NCI-H526 treated with DMSO at 0.1 percent for 48 hours (cell line): ENCODE results near the gene RBM20.
"Not testable (repeated sequence)": the region's sequence is repeated elsewhere in the genome, so short reads cannot be mapped to it uniquely, and the experiment has no call there.

Experiments used
- DNase-seq: peaks from one replicate; lab custom pipeline; 2025; lab: John Stamatoyannopoulos, UW

The RBM20 gene

GRCh38 chr10:110765513-110766319 is 121.6 kb downstream of the RBM20 start:
- peak; percentile 29 for DNase-seq

DNA sequence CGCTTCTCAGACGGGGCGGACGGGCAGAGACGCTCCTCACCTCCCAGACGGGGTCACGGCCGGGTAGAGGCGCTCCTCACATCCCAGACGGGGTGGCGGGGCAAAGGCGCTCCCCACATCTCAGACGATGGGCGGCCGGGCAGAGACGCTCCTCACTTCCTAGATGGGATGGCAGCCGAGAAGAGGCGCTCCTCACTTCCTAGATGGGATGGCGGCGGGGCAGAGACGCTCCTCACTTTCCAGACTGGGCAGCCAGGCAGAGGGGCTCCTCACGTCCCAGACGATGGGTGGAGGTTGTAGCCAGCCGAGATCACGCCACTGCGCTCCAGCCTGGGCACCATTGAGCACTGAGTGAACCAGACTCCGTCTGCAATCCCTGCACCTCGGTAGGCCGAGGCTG is 123.5 kb downstream of the RBM20 start:
- DNase-seq, result not testable (repeated sequence)

- DNase-seq, result no peak
Observed at GRCh38 chr10:110770243-110770642, 126.1 kb downstream of the RBM20 start.

DNA sequence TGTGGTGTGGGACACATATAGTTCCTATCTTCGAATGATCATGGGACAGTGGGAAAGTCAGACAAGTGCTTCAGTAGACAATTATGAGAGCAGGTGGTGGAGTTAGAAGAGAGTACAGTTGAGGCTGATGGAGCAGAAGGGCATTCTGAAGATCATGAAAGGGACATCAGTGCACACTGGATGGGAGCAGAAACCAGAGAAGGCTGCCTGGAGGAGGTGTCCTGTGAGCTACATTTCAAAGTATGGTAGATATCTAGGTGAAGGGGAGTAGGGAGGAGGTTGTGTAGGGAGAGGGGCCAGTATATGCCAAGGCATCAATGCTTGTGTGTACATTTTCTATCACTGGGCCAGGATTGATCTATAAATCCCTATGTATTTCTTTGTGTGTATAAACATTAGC is 127.3 kb downstream of the RBM20 start:
- no peak for DNase-seq

GRCh38 chr10:110771991-110772390 is 127.9 kb downstream of the RBM20 start:
- DNase-seq, result no peak

- DNase-seq, result peak; percentile 34
Observed at GRCh38 chr10:110772454-110773025, 128.4 kb downstream of the RBM20 start.

DNA sequence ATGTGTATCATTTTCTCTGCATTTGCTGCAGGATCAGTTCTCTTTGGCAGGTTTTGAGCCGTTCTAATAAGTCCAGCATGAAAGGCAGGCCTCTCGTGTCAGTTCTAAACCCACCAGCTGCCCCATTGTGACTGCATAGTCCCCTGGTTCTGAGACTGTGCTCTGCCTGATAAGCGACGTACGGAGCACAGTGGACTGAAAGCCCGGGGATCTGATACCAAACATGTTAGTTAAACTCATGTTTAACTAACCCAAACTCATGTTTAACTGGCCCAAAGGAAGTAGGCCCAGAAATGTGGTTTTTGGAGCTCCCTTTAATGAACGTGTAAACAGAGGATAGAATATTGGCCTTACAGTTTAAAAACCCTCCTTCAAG is 129.5 kb downstream of the RBM20 start:
- DNase-seq, result no peak

DNA sequence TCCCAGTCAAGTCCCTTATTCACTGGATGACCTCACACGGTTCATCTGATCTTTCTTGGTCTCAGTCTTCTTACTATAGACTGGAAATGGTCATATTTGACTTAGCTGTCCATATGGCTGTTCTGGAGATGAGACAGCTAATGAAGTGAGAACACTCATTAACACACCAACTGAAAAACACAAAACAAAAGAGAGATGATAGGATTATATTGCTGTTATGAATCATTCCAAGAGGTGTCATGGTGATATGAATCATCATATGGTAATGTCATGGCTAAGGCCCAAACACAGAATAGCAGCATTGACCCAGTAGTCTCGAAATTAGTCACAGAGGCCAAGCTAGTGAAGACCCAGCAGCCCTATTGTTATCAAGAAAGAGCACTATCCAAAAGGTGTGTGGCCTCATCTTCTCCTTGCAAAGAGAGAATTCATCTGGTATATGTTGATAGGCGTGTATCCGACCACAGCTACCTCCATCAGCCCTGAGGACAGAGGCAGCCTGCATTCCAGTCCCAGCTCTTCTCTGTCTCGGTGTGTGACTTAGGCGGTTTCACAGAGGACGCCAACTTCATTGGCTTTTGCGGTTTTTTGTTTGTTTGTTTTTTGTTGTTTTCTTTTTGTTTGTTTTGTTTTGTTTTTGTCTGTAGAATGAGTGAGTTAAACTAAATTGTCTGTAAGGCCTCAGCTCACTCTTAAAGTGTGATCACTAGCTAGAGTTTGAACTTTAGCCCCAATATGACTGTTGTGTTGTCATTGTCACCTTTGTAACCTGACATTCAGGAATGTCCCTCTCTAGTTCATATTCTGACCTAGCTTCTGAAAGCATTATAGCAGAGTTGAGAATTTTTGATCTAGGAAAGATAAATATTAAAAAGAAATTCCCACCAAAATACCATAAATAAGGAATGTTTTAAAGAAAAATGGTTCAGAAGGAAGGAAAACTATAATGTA is 130.2 kb downstream of the RBM20 start:
- DNase-seq, result no peak

DNA sequence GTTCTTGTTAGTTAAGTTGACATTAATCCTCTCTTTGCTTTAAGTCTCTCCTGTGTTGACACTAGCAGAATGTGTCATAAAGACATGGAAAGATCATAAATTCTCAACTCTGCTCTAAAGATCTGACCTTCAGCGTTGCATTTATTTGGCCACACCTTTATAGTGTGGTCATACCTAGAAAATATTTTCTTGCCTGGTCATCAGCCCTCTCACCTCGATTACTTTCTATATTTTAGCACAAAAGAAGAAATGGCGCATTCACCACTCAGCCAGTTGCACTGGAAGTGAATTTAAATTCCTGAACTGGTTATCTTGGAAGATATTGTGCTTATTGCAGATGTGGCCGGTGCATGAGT is 130.9 kb downstream of the RBM20 start:
- no peak for DNase-seq

- DNase-seq, result no peak
Observed at GRCh38 chr10:110775406-110775805, 131.3 kb downstream of the RBM20 start.

- DNase-seq, result no peak
Observed at GRCh38 chr10:110777017-110777416, 132.9 kb downstream of the RBM20 start.

DNA sequence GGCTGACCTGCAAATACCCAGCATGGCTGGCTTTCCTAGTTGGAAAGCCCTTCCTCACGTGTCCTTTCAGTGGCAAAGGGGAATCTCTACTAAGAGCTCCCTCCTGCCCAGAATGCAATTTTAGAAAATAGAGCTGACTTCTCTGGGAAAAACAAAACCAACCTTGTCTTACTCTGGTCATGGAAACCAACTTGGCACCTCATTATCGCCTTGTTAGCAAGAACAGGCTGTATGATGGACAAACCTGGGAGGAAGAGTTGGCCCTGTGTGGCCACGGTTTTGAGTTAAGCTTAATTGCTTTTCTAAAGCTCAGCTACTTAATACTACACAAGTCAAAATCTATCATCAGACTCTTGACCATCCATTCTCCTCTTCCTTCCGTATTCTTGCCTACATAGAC is 133.5 kb downstream of the RBM20 start:
- no peak for DNase-seq

GRCh38 chr10:110778211-110778610 is 134.1 kb downstream of the RBM20 start:
- DNase-seq, result no peak

DNA sequence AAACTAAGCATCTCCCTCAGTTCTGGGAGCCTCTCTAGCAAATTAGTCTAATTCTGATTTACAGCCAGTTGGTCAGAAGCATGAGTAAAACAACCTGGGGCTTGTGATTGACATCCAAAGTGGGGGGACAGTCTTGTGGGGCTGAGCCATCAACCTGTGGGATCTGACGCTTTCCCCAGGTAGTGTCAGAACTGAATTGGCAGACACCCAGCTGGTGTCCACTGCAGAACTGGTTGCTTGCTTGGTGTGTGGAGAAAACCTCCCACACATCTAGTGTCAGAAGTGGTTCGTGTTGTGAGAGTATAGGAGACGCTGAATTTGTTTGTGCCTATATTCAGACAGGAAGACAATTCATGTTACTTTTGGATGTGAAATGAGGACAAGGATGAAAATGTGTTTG is 135.4 kb downstream of the RBM20 start:
- DNase-seq, result no peak

- no peak for DNase-seq
Observed at GRCh38 chr10:110780704-110781103, 136.6 kb downstream of the RBM20 start.

DNA sequence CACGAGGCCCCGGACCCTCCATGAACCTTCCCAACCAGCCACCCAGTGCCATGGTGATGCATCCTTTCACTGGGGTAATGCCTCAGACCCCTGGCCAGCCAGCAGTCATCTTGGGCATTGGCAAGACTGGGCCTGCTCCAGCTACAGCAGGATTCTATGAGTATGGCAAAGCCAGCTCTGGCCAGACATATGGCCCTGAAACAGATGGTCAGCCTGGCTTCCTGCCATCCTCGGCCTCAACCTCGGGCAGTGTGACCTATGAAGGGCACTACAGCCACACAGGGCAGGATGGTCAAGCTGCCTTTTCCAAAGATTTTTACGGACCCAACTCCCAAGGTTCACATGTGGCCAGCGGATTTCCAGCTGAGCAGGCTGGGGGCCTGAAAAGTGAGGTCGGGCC is 137.0 kb downstream of the RBM20 start:
- no peak for DNase-seq

GRCh38 chr10:110782616-110783015 is 138.5 kb downstream of the RBM20 start:
- DNase-seq, result no peak

DNA sequence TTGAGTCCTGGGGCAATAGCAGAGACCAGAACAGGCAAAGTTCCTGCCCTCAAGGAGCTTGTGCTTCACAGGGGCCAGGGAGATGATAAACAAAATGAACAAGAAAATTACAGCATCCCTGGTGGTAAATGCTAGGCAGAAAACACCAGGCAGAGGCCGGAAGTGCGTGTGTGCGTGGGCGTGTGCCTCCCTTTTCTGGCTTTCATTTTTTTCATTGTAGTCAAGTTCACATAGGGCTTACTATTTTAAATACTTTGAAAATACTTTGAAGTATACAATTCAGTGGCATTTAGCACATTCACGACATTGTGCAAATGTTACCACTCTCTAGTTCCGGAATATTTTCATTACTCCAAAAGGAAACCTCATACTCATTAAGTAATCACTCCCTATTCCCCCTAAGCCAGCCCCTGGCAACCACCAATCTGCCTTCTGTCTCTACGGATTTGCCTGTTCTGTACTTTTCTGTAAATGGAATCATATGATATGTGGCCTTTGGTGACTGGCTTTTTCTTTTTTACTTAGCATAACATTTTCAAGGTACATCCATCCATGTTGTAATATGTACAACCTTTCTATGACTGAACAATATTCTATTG is 139.5 kb downstream of the RBM20 start:
- no peak for DNase-seq

DNA sequence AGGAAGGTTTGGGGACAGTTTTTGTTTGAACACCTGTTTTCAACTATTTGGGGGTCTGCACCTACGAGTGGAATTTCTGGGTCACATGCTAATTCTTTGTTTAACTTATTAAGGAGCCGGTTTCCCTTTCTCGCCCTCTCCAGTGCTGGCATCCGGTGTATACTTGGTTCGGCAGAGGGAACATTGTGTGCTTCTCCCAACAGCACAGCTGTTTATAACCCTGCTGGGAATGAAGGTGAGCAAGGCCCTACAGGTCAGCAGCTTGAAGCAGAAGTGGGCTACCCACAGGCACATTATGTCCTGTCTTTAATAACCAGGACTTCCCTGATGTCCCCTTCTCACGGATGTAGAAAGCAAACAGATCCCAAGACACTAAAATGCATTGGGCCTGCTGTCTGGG is 140.1 kb downstream of the RBM20 start:
- DNase-seq, result no peak

- DNase-seq, result no peak
Observed at GRCh38 chr10:110786172-110786571, 142.0 kb downstream of the RBM20 start.

DNA sequence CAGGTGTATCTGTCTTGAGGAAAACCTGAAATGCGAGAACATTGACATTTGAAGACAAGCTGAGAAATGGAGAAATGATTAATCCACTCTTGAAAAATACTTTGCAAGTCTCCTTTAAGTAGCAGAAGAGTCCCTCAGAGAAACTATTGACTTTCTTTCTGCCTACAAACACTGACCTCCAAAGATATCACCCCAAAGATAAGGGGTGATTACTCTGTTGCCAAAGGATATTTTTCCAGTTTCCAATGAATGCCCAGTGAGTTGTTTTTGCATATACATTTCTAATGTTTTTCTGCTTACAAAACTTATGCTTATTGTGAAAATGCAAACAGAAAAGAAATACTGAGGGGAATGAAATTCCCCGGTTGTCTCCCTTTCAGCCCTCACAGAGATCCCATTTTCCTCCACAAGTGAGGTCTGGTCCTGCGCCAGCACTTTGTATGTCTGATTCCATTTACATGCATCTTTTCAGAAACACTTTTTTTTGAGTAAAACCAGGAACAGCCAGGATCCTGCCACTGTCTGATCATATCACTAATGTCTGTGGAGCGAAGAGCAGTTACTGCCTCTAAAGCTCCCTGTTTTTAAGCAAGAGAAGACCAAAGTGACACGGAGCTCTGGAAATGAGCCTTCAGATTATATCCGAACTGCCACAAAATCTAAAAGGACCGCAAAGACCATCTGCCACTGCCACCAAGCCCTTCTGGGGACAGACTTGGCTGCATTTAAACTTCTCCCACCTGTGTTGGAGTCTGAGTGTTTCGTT is 144.7 kb downstream of the RBM20 start:
- DNase-seq, result no peak
